ENCODE results near the gene ELF2. TPM values are rescaled to one million over a fixed set of nuclear protein-coding genes. Genes with fewer than 3 reads are reported as not detected.
"Not testable (repeated sequence)": the region's sequence is repeated elsewhere in the genome, so short reads cannot be mapped to it uniquely, and the experiment has no call there.

The ELF2 gene
- total and polyA plus RNA-seq, 2 donors (not counting 1 experiment from before 2014, with no cell fraction given) = 25.1 to 97.5 TPM

- DNase-seq = peak; percentile 80
- Histone ChIP-seq H3K27me3 (replicated peaks in 1 of 4; ENCODE audit: control extremely low read depth in 1 of 4, control insufficient read depth in 3 of 4, insufficient read depth in 4 of 4, low read length in 3 of 4) (no peaks in the 10 kb centered on the region), H3K4me1 (ENCODE audit: control insufficient read depth in 2 of 2, insufficient read depth in 2 of 2, low read length in 2 of 2) (peaks cover 15 to 16% of the 10 kb centered on the region in 2 donors), H2AFZ (ENCODE audit: insufficient read depth, low read depth, low read length, poor library complexity, severe bottlenecking) (peak overlapping the region; percentile 19), H3K9ac (ENCODE audit: low read length) (no peak overlapping the region), H3K9me3 (ENCODE audit: control extremely low read depth in 1 of 3, control insufficient read depth in 2 of 3, insufficient read depth in 1 of 3, low read length in 2 of 3) (no peaks in the 10 kb centered on the region), H3K27ac (ENCODE audit: low read length in 2 of 2) (peak overlapping the region; percentile 50 to 69), H3K4me3 (ENCODE audit: control extremely low read depth in 1 of 5, extremely low read depth in 1 of 5, insufficient read depth in 1 of 5, low read depth in 2 of 5, low read length in 4 of 5) (no peak overlapping the region), H3K4me2 (replicated peaks; ENCODE audit: low read depth, low read length, poor library complexity, severe bottlenecking) (peak overlapping the region; percentile 44), H3K79me2 (ENCODE audit: control insufficient read depth, insufficient read depth, low read length) (no peaks in the 10 kb centered on the region), H4K20me1 (ENCODE audit: control insufficient read depth, insufficient read depth, low read length, poor library complexity, severe bottlenecking) (no peaks in the 10 kb centered on the region), H3K36me3 (replicated peaks in 1 of 2; ENCODE audit: control extremely low read depth in 1 of 2, control insufficient read depth in 1 of 2, extremely low read depth in 1 of 2, insufficient read depth in 2 of 2, low read length in 1 of 2) (no peaks in the 10 kb centered on the region)
- CTCF ChIA-PET = interaction anchor here (0.5 to 2.7 kb wide), 4 partner anchors 12 to 82 kb away, joined by 3 to 10 read pairs (median 6); no protein-coding TSS in a partner anchor
- intact Hi-C loops (cut with micrococcal nuclease) = loop anchor here (5.0 kb wide), 1 partner anchor 37 kb away; the partner anchor contains the start of gene ELF2
- Mint-ChIP-seq H3K4me1 (peaks cover 19% of the 10 kb centered on the region), H3K4me3 (peak overlapping the region; percentile 24), H3K27me3 (no peaks in the 10 kb centered on the region), H3K9me3 (ENCODE audit: insufficient read depth) (no peaks in the 10 kb centered on the region), H3K27ac (peak overlapping the region; percentile 68)
- 44% methylated on average over 6 of the region's 7 CpGs for WGBS (ENCODE audit: insufficient coverage)
- POLR2A ChIA-PET = interaction anchor here (0.6 to 1.0 kb wide), 2 partner anchors 15 to 942 kb away, joined by 4 to 5 read pairs; no protein-coding TSS in a partner anchor
- peak; percentile 99 for ATAC-seq (ENCODE audit: low read depth)
- TF ChIP-seq CTCF (IDR thresholded peaks at IDR 0.05) (no peak), EZH2 (IDR thresholded peaks at IDR 0.05; ENCODE audit: borderline replicate concordance, insufficient read depth, low read depth, low read length, poor library complexity, severe bottlenecking) (no peak)
These were observed 37.1 kb upstream of the ELF2 start for GRCh38 chr4:139214039-139214534.

- not testable (repeated sequence) for H3K27me3 Mint-ChIP-seq; H3K4me3 ChIP-seq (ENCODE audit: control extremely low read depth in 1 of 5, extremely low read depth in 1 of 5, insufficient read depth in 1 of 5, low read depth in 2 of 5, low read length in 4 of 5); H3K27ac ChIP-seq (ENCODE audit: low read length in 2 of 2); H3K9me3 ChIP-seq (ENCODE audit: control extremely low read depth in 1 of 3, control insufficient read depth in 2 of 3, insufficient read depth in 1 of 3, low read length in 2 of 3); H3K9me3 Mint-ChIP-seq (ENCODE audit: insufficient read depth); H3K79me2 ChIP-seq (ENCODE audit: control insufficient read depth, insufficient read depth, low read length); H3K36me3 ChIP-seq (replicated peaks in 1 of 2; ENCODE audit: control extremely low read depth in 1 of 2, control insufficient read depth in 1 of 2, extremely low read depth in 1 of 2, insufficient read depth in 2 of 2, low read length in 1 of 2); H4K20me1 ChIP-seq (ENCODE audit: control insufficient read depth, insufficient read depth, low read length, poor library complexity, severe bottlenecking); H3K27me3 ChIP-seq (replicated peaks in 1 of 4; ENCODE audit: control extremely low read depth in 1 of 4, control insufficient read depth in 3 of 4, insufficient read depth in 4 of 4, low read length in 3 of 4); ATAC-seq (ENCODE audit: low read depth); DNase-seq; H3K9ac ChIP-seq (ENCODE audit: low read length)
- ChIA-PET CTCF (interaction anchor here (0.5 to 2.7 kb wide), 4 partner anchors 13 to 82 kb away, joined by 3 to 10 read pairs (median 6); no protein-coding TSS in a partner anchor), POLR2A (interaction anchor here (1.0 kb wide), 1 partner anchor 942 kb away, joined by 5 read pairs; no protein-coding TSS in a partner anchor)
- Histone ChIP-seq H3K4me2 (replicated peaks; ENCODE audit: low read depth, low read length, poor library complexity, severe bottlenecking) (peak overlapping the region; percentile 44), H2AFZ (ENCODE audit: insufficient read depth, low read depth, low read length, poor library complexity, severe bottlenecking) (peak overlapping the region; percentile 19), H3K4me1 (ENCODE audit: control insufficient read depth in 2 of 2, insufficient read depth in 2 of 2, low read length in 2 of 2) (peaks cover 15 to 16% of the 10 kb centered on the region in 2 donors)
- 91% methylated on average over 9 of the region's 10 CpGs for WGBS (ENCODE audit: insufficient coverage)
- intact Hi-C loops (cut with micrococcal nuclease) = loop anchor here (5.0 kb wide), 1 partner anchor 36 kb away; the partner anchor contains the start of gene ELF2
- H3K4me3 Mint-ChIP-seq = peak overlapping the region; percentile 24
- peak overlapping the region; percentile 68 for H3K27ac Mint-ChIP-seq
- peaks cover 17% of the 10 kb centered on the region for H3K4me1 Mint-ChIP-seq
These were observed 36.6 kb upstream of the ELF2 start for GRCh38 chr4:139213633-139214032.
